Gastroesophageal sphincter (tissue), 3 donors: ENCODE results near the gene PNPLA7.
"Not testable (repeated sequence)": the region's sequence is repeated elsewhere in the genome, so short reads cannot be mapped to it uniquely, and the experiment has no call there.

Experiments
- CTCF ChIP-seq, 4 experiments: fragments of 200-600 bp in 2 of 4; fragments of 450-650 bp in 2 of 4; sonication (generic) in 1 of 4; IDR thresholded peaks; one replicate each; pipeline ENCODE4 v1.5.1; 2017 to 2019; ENCODE audit warnings: antibody characterized with exemption in 4 of 4, mild to moderate bottlenecking in 2 of 4, moderate library complexity in 2 of 4
- POLR2A ChIP-seq, 2 donors: fragments of 450-650 bp; IDR thresholded peaks; one replicate each; pipeline ENCODE4 v1.6.1; 2017; ENCODE audit warnings: antibody characterized with exemption in 2 of 2, mild to moderate bottlenecking in 2 of 2, moderate library complexity in 1 of 2
- POLR2AphosphoS5 ChIP-seq: sonication (generic); formaldehyde crosslinking; IDR thresholded peaks from one replicate; pipeline ENCODE4 v1.6.1; 2017; ENCODE audit warnings: antibody characterized with exemption

GRCh38 chr9:137550958-137551263, 709 bp upstream of the PNPLA7 start:
- not testable (repeated sequence) for TF ChIP-seq CTCF (IDR thresholded peaks at IDR 0.05); POLR2AphosphoS5; POLR2A (IDR thresholded peaks at IDR 0.05)
